ENCODE results near the gene IQSEC3. TPM values are rescaled to one million over a fixed set of nuclear protein-coding genes. Genes with fewer than 3 reads are reported as not detected.

The IQSEC3 gene
- total and polyA plus RNA-seq, 2 experiments from 2014 or later = 0.70 to 2.7 TPM

GRCh38 chr12:168763-169525 lies 102.4 kb downstream of the IQSEC3 start:
- TF ChIP-seq, protein P1, sequence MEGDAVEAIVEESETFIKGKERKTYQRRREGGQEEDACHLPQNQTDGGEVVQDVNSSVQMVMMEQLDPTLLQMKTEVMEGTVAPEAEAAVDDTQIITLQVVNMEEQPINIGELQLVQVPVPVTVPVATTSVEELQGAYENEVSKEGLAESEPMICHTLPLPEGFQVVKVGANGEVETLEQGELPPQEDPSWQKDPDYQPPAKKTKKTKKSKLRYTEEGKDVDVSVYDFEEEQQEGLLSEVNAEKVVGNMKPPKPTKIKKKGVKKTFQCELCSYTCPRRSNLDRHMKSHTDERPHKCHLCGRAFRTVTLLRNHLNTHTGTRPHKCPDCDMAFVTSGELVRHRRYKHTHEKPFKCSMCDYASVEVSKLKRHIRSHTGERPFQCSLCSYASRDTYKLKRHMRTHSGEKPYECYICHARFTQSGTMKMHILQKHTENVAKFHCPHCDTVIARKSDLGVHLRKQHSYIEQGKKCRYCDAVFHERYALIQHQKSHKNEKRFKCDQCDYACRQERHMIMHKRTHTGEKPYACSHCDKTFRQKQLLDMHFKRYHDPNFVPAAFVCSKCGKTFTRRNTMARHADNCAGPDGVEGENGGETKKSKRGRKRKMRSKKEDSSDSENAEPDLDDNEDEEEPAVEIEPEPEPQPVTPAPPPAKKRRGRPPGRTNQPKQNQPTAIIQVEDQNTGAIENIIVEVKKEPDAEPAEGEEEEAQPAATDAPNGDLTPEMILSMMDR (IDR thresholded peaks at IDR 0.05; ENCODE audit: poor library complexity) = no peak
- TF ChIP-seq EZH2 (IDR thresholded peaks at IDR 0.05; ENCODE audit: borderline replicate concordance) (no peak), EZH2phosphoT487 (IDR thresholded peaks at IDR 0.05; ENCODE audit: low read depth, severe bottlenecking, unreplicated experiment) (no peak)
- Histone ChIP-seq H4K20me1 (ENCODE audit: insufficient read depth, poor library complexity, severe bottlenecking) (no peaks in the 10 kb centered on the region), H3K4me3 (no peak overlapping the region), H3K4me2 (peak overlapping the region; percentile 24), H3K9me2 (replicated peaks; ENCODE audit: insufficient read depth) (no peaks in the 10 kb centered on the region), H3K9me3 (ENCODE audit: low read depth) (no peaks in the 10 kb centered on the region), H3K4me1 (ENCODE audit: insufficient read depth) (peaks cover 49% of the 10 kb centered on the region), H3K27ac (peak overlapping the region; percentile 93), H3K36me3 (replicated peaks; ENCODE audit: insufficient read depth, low read depth) (no peaks in the 10 kb centered on the region), H3K79me2 (no peaks in the 10 kb centered on the region), H2AFZ (no peak overlapping the region), H3K27me3 (no peaks in the 10 kb centered on the region)
- 58% methylated on average over 22 of the region's 22 CpGs for WGBS (ENCODE audit: low lambda C conversion rate, missing lambda C conversion rate)
- DNase-seq (ENCODE audit: low spot score) = no peak

DNA sequence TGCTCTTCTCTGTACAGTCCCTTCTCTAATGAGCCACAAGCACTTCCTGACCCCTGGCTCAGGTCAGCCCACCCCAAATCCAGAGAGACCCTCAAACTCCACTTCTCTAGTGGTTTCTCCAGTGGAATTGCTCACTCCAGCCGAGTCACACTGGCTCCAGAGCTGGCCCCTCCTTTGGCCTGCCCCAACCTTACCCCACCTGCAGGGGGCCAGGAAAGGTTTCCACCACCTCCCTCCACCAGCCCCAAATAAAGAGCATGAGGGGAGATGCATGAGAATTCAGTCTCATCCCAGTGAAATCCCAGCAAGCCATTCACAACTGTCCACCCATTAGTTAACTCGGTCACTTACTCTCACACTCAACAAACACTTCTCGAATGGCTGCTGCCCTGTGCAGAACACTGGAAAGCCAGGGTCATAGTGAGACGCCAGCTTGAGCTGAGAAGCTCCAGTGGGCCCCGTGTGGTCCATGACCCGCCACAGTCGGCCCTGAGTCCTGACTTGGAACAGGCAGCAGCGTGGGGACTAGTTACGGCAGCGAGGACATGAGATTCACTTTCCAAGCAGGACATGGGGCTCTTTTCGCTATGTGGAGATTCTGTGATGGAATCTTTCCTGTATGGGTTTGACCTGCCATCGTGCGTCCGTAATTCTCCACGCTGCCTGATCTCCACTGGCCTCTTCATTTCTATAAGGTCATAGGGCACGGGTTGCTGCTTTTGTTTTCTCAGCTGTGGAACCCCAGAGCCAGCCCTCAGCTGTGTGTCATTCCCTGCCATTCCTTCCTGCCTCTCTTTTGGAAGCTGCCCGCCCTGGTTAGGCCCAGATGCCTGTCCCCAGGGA lies 103.2 kb downstream of the IQSEC3 start:
- Histone ChIP-seq H3K27me3 (no peaks in the 10 kb centered on the region), H2AFZ (no peak overlapping the region), H3K9me2 (replicated peaks; ENCODE audit: insufficient read depth) (no peaks in the 10 kb centered on the region), H3K27ac (no peak overlapping the region), H3K9me3 (ENCODE audit: low read depth) (no peaks in the 10 kb centered on the region), H3K79me2 (no peaks in the 10 kb centered on the region), H3K4me2 (no peak overlapping the region), H3K36me3 (replicated peaks; ENCODE audit: insufficient read depth, low read depth) (no peaks in the 10 kb centered on the region), H4K20me1 (ENCODE audit: insufficient read depth, poor library complexity, severe bottlenecking) (no peaks in the 10 kb centered on the region), H3K4me1 (ENCODE audit: insufficient read depth) (peaks cover 41% of the 10 kb centered on the region), H3K4me3 (no peak overlapping the region)
- 93% methylated on average over 17 of the region's 17 CpGs for WGBS (ENCODE audit: low lambda C conversion rate, missing lambda C conversion rate)
- TF ChIP-seq EZH2phosphoT487 (IDR thresholded peaks at IDR 0.05; ENCODE audit: low read depth, severe bottlenecking, unreplicated experiment) (no peak), EZH2 (IDR thresholded peaks at IDR 0.05; ENCODE audit: borderline replicate concordance) (no peak)
- TF ChIP-seq, protein P1 (IDR thresholded peaks at IDR 0.05; ENCODE audit: poor library complexity) = no peak
- DNase-seq (ENCODE audit: low spot score) = no peak

DNA sequence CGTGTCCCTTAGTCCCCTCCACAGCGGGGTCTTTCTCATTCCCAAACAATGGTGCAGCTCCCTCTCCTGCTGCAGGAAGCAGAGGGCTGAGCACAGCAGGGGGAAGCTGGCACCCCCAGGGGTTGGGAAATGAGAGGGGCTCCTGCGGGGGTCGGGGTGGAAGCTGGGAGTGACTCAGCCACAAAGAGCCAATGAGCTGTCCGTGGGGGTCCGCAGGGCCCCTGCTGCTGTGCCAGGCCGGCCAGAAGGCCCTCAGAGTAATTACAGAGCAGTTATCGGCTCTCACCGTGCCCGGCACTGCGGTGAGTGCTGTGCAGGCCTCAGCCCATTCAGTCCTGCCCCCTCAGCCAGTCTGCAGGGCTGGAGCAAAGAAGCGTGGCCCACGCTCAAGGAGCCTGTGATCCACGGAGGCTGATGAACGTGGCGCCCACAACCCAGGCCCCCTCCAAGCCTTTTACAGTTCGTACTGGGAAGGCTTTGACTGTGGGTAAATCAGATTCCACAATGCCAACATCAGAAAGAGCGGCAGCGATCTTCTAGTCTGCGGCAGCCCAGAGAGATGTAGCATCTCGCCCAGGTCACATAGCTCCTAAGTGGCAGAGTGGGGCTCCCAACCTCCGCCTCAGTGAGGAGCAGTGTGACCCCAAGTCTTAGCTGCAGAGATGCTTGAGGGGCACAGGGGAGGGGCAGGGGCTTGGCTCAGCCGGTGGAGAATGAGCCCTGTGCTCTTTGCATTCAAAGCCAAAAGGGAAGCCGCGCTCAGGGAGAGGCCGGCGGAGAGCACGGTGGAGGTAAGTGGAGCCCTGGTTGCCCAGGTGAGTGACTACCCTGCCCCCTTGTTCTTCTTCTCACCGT lies 104.0 kb downstream of the IQSEC3 start:
- Histone ChIP-seq H2AFZ (no peak overlapping the region), H4K20me1 (ENCODE audit: insufficient read depth, poor library complexity, severe bottlenecking) (no peaks in the 10 kb centered on the region), H3K36me3 (replicated peaks; ENCODE audit: insufficient read depth, low read depth) (no peaks in the 10 kb centered on the region), H3K79me2 (no peaks in the 10 kb centered on the region), H3K9me2 (replicated peaks; ENCODE audit: insufficient read depth) (no peaks in the 10 kb centered on the region), H3K9me3 (ENCODE audit: low read depth) (no peaks in the 10 kb centered on the region), H3K4me1 (ENCODE audit: insufficient read depth) (peaks cover 41% of the 10 kb centered on the region), H3K27me3 (no peaks in the 10 kb centered on the region), H3K27ac (no peak overlapping the region), H3K4me2 (no peak overlapping the region), H3K4me3 (no peak overlapping the region)
- DNase-seq (ENCODE audit: low spot score) = no peak
- 86% methylated on average over 29 of the region's 29 CpGs for WGBS (ENCODE audit: low lambda C conversion rate, missing lambda C conversion rate)
- TF ChIP-seq EZH2phosphoT487 (IDR thresholded peaks at IDR 0.05; ENCODE audit: low read depth, severe bottlenecking, unreplicated experiment) (no peak), EZH2 (IDR thresholded peaks at IDR 0.05; ENCODE audit: borderline replicate concordance) (no peak)
- TF ChIP-seq, protein P1 (IDR thresholded peaks at IDR 0.05; ENCODE audit: poor library complexity) = no peak
